Islet precursor cell (in vitro differentiated cells): ENCODE results near the gene CEP57L1.
A peak's percentile ranks its signal among the peaks of the same experiment; 100 is the strongest.
"Not testable (repeated sequence)": the region's sequence is repeated elsewhere in the genome, so short reads cannot be mapped to it uniquely, and the experiment has no call there.

Experiments
- DNase-seq: peaks from one replicate; pipeline ENCODE4 v3.0.0-alpha.2; 2018

Gene CEP57L1

DNA sequence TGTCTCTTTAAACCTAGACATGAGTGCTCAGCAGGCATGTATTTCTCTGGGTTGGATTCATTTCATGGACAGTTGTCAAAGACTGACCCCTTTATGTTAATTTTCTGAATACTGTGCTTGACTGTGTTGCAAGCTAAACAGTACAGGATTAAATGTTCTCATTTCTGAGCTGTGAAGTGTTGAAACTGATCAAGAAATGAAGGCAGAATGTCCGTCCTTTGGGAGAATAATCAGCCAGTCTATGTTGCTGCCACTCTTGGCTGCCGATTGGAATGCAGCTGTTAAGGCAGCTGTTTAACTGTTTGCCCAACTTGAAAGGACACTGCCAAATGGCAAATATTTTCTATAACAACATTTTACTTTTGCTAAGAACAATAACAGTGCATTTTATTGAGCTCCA is 87.3 kb downstream of the CEP57L1 start:
- no peak for DNase-seq

DNA sequence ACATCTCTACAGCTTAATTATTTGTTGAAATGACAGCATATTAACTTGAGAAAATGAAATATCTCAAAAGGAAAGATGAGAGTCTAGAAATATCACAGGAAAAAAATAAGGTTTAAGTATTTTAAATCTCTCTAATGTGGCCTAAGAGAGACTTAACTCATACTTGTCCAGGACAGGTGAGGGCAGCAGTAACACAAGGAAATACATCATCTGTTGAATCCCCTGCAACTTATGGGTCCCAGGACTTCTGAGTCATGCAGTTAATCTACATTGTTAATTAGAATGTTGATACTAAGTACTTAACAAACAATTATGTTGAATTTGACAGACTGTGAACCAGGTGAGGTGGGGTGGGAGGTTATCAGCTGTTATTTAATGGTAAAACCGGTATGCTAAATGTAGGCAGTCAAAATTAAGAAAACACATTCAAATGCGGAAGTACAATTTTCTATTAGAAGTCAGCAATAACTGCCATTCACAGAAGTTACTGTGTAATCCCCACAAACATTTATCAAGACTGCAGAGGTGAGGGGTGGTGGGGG is 87.9 kb downstream of the CEP57L1 start:
- DNase-seq, result no peak

DNA sequence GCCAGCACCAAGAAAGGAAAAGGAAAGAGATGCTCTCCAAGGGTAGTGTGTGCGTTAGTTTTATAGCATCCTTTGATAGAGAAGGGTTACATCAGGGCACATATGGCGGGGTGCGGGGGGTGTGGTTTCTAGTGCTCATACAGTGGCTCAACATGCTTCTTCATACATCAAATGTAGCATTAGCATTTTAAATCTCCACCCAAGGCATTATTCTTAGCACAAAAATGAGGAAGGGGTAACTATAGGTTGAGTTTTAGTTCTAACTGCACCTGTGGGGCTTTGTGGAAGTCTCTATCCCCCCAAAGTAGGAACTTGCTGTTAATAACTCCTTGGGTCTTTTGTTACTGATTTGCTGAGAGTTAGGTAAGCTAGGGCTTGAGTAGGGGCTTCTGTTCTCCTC is 89.3 kb downstream of the CEP57L1 start:
- no peak for DNase-seq

DNA sequence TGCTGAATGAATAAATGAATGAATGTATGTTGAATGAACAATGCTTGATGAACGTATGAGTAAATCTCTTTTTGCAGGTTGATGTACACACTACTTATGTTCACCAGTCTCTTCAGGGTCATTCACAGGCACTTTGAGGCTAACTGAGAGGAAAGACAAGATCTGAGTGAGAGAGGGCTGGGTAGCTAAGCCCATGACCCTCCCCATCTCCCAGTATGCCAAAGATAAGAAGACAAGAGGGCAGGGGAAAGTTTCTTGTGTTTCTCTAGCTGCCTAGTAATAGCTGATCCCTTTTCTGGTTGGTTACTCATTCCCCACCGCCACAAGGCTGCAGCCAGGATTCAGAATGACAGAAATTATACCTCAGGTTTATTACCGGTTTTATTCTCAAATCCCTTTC is 90.7 kb downstream of the CEP57L1 start:
- no peak for DNase-seq

DNA sequence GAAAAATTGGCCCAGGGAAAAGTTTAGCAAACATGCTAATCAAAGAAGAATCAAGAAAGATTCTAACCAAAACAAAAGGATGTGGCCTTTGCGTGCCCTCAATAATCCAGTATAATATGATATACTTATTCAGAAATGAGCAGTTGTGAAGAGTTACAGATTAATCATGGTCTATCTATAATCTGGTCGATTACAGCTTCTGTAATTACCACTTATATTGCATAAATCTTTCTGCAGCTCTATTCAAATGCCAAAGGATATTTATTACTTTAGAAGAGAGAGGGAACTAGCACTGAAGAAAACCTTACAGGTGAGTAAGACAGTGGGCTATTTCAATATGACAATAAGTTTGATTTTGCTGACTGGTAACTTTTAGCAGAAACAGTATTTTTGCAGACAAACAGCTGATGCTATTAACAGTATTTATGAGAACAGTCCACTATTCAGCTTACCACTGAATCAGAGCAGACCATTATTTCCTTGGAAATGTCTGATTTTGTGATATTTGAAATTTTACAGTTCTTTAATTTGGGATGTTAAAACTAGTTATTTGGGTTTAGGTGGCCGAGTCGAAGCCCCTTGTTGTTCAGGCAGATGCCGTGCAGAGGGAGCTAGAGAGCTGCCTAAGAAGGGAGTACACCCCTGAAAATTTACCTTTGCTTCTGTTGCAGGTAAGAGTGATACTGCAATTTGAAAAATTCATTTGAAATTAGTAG is 92.2 kb downstream of the CEP57L1 start:
- peak; percentile 61 for DNase-seq

DNA sequence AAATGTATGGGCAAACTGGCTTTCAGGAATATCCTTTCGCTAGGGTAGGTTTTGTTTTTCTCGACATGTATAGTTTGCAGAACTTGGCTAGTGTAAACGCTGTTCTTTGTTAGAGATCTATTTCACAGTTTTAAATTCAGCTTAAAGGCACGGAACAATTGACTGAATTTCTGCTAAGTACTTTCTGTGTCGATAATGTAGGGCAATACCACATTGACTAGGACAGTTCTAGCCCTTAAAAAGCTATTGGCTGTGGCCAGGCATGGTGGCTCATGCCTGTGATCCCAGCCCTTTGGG is 92.8 kb downstream of the CEP57L1 start:
- no peak for DNase-seq

DNA sequence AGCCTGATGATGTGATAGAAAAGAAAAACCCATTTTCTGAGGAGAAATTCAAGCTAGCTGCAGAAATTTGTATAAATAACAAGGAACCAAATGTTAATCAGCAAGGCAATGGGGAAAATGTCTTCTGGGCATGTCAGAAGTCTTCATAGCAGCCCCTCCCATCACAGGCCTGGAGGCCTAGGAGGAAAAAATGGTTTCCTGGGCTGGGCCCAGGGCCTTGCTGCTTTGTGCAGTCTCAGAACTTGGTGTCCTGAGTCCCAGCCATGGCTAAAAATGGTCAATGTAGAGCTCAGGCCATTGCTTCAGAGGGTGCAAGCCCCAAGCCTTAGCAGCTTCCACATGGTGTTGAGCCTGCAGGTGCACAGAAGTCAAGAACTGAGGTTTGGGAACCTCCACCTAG is 96.1 kb downstream of the CEP57L1 start:
- not testable (repeated sequence) for DNase-seq

DNA sequence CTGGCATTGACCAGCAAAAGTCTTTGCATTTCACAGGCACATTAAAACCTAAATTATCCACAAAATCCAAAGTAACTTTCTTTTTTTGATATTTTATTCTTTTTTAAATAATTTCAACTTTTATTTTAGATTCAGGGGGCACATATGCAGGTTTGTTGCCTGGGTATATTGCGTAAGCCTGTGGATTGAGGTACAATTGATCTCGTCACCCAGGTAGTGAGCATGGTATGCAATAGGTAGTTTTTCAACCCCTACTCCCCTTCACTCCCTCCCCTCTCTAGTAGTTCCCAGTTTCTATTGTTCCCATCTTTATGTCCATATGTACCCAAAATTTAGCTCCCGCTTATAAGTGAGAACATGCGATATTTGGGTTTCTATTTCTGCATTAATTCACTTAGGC is 97.6 kb downstream of the CEP57L1 start:
- no peak for DNase-seq

DNA sequence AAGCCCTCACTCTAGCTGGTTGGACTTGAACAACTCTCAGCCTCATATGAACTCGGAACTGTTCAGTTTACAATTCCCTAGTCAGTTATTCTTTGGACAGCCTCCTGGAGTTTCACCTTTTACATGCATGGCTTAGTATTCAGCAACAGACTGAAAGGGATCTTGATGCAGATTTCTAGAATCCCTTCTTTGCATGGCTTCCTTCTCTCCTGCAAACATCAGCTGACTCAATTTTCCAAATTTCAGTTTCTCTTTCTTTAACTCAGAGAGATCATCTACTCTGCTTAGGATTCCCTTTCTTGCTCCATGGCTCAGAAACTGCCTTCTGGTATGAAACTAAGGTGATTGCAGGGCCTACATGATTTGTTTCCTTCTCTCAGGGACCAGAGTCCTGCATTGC is 99.6 kb downstream of the CEP57L1 start:
- no peak for DNase-seq

DNA sequence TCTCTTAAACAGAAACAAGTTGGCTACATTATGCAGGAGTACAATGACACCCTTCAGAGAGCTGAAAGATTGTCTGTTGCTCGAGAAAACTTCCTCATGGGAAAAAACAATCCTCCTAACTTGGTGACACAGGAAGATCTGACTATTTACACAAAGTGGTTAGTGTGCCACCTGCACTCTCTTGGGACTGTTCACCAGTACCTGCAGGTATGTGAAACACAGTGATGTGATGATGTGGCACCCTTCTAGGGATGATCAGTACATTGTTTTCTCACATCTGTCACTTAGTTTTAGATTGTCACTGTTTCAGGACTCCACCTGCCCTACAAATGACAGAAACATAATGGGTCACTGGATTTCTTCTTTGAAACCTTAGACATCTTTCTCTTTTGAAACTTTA is 101.8 kb downstream of the CEP57L1 start:
- DNase-seq, result no peak

DNA sequence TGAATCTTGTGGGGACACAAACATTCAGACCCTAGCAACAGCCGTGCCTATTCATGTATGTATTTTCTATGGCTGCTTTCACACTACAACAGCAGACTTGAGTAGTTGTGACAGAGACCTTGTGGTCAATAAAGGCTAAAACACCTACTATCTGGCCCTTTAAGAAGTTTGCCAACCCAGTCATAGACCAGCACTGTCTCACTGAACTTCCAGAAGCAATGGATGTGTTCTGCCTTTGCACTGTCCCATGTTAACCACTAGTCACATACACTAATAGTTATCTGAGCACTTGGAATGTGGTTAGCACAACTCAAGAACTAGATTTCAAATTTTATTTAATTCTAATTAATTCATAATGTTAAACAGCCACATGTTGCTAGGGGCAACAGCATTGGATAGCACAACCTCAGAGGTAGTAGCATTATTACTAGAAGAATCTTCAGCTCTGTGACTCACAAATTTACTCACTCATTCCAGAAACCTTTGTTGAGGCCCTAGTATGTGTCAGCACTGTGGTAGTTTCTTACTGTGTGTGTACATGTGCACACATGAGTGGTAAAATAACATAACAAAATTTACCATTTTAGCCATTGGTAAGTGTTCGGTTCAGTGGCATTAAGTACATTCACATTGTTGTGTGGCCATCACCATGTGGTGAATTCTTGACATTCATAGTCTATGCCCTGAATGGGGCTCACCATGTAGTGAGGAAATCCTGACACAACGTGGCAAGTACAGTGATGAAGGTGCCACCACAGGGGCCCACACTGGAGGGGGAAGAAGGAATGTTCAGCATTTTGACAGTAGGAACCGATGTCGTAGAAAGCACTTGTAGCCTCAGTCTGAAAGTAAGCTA is 107.3 kb downstream of the CEP57L1 start:
- no peak for DNase-seq

DNA sequence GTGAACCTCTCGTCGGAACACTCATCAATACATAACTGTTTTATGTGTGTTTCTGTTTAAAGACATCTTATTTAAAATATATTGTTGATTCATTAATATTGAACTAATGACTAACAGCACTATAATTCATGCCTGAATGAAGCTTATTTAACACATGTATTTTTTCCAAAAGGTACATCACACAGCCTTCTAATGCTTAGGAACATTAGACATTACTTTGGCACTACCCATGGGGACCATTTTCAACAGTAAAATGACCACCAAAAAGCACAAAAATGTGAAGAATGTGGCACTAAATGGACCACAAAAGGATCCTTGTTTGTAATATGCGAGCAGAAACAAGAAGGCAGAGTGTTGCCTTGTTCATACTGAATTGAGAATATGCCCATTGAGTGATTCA is 109.2 kb downstream of the CEP57L1 start:
- no peak for DNase-seq

DNA sequence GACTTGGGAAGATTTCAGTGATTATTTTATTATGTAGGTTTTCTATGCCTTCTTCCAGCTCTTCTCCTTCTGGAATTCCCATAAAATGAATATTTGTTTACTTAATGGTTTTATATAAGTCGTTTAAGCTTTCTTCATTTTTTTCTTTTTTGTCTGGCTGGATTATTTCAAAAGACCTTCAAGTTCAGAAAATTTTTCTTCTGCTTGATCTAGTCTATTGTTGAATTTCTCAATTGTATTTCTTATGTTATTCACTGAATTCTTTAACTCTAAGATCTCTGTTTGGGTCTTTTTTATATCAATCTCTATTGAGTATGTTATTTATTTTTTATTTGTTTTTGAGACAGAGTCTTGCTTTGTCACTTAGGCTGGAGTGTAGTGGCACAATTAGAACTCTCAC is 117.4 kb downstream of the CEP57L1 start:
- no peak for DNase-seq
